ENCODE results near the gene ACTR10. TPM values are rescaled to one million over a fixed set of nuclear protein-coding genes. Genes with fewer than 3 reads are reported as not detected.

ACTR10 gene
- total and polyA plus RNA-seq, 9 of the 15 experiments (the other 6 are each of a cell fraction or from before 2014, with no cell fraction given): 22.0 to 66.1 (median 34.1) TPM

DNA sequence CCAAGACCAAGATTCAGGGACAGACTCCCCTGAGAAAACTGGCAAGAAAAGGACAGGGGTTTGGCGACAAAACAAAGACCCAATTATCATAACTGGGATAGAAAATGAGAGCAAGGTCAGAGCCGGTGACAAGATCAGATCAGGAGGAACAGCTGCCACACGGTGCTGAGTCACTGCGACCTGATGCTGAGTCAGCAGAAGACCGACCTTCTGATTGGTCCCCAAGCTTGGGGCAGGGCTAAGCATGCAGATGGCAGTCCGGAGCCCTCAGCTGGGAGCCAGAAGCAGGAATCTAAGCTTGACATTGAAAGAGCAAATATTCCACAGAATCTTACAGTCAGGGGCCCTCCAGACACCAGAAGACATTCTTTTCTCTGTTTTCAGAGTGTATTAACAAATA is 28.9 kb upstream of the ACTR10 start (continued):
- TF ChIP-seq, protein P1, sequence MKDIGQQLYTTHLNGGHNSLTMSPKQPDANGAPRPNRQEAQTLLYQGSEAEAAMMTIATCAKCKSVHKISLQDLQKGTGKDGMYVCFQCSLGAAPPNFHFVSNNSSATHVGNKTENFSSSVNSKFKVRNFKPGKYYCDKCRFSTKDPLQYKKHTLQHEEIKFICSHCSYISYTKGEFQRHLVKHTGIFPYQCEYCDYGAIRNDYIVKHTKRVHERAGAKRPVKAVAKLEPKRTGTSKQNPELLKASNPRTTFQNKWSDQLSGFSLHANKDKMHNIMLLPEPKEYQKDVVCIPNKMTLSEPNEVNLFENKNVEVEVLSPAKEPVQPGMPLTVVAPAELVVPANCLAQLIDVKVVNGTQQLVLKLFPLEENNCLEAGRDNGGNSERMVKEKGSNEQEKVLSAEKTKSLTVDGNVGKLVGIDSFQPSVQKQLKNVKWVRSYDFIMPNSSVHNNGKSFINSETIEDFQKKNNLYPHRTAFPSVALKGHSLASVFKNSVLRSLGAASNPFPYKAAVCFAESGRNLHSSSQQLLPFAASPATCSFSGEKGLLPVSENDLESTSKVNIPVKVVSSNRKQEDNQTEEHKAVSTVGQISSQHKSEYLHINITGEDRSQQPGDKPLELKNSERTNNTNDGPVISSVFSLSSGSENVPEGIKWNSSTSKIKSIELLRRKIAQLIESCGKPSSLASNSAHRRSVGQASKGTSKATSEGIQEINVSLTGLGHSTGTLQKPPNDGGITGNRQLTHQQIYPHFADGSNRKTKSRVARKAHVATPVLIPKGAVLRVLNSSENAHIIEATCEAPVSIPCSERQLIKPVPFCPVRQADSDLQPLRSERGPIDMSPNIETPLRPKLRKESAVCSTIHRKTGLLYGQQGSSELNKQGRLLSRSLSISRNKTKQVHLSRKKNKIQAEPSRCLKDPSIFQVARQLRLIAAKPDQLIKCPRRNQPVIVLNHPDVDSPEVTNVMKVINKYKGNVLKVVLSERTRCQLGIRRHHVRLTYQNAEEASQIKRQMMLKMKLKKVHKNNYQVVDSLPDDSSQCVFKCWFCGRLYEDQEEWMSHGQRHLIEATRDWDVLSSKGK (CRISPR knock-in tag; IDR thresholded peaks at IDR 0.05): no peak
- TF ChIP-seq ADNP (tag; IDR thresholded peaks at IDR 0.05): no peak
- TF ChIP-seq USF1 (CRISPR knock-in tag; IDR thresholded peaks at IDR 0.05): no peak
- TF ChIP-seq NCOA1 (IDR thresholded peaks at IDR 0.05; ENCODE audit: low read depth): peak; percentile 48; the same call in 1 of the 2 replicates
- TF ChIP-seq GATAD2B (IDR thresholded peaks at IDR 0.05; ENCODE audit: borderline replicate concordance): no peak
- peak in 1 of 2 experiments; percentile 60; a peak in 2 of 4 replicates for TF ChIP-seq HDAC1 (IDR thresholded peaks at IDR 0.05)
- TF ChIP-seq RCOR1 (IDR thresholded peaks at IDR 0.05; ENCODE audit: borderline replicate concordance in 1 of 2, low read depth in 2 of 2, low read length in 2 of 2): peak in 1 of 2 experiments; percentile 55; a peak in 1 of 4 replicates
- TF ChIP-seq SAFB2 (IDR thresholded peaks at IDR 0.05; ENCODE audit: borderline replicate concordance, low read depth, low read length, severe bottlenecking): no peak
- peak; percentile 79 for TF ChIP-seq NFE2L1 (tag; IDR thresholded peaks at IDR 0.05; ENCODE audit: borderline replicate concordance, low read depth)
- no peak for TF ChIP-seq MLLT1 (IDR thresholded peaks at IDR 0.05)
- no peak for TF ChIP-seq ZNF124 (CRISPR knock-in tag; IDR thresholded peaks at IDR 0.05)
- no peak for TF ChIP-seq NR2C1 (IDR thresholded peaks at IDR 0.05)
- TF ChIP-seq NR2C1 (tag; IDR thresholded peaks at IDR 0.05): no peak
- TF ChIP-seq ESRRB (CRISPR knock-in tag; IDR thresholded peaks at IDR 0.05; ENCODE audit: borderline replicate concordance): no peak
- no peak for TF ChIP-seq ILF3 (IDR thresholded peaks at IDR 0.05; ENCODE audit: borderline replicate concordance)
- no peak for TF ChIP-seq SNAPC5 (CRISPR knock-in tag; IDR thresholded peaks at IDR 0.05)
- TF ChIP-seq NONO (IDR thresholded peaks at IDR 0.05; ENCODE audit: low read depth in 2 of 2, low read length in 1 of 2): no peak
- TF ChIP-seq HDAC3 (IDR thresholded peaks at IDR 0.05; ENCODE audit: borderline replicate concordance, partially characterized antibody): peak; percentile 22
- TF ChIP-seq PKNOX1 (IDR thresholded peaks at IDR 0.05): peak; percentile 54; the same call in 1 of the 2 replicates
- TF ChIP-seq PRMT5 (CRISPR knock-in tag; IDR thresholded peaks at IDR 0.05): no peak
- 0 out of 2 replicates have a peak, but pooled peaks have one; percentile 34 for TF ChIP-seq FOXJ2 (tag; IDR thresholded peaks at IDR 0.05)
